GM19238 (cell line): ENCODE measurements around the gene FIZ1.
"Not testable (repeated sequence)": the region's sequence is repeated elsewhere in the genome, so short reads cannot be mapped to it uniquely, and the experiment has no call there.

ENCODE experiments used
- DNase-seq: peaks from one replicate; pipeline ENCODE4 v3.0.0; 2011; ENCODE audit warnings: low spot score; ENCODE audit not compliant: insufficient read length

Gene FIZ1

DNA sequence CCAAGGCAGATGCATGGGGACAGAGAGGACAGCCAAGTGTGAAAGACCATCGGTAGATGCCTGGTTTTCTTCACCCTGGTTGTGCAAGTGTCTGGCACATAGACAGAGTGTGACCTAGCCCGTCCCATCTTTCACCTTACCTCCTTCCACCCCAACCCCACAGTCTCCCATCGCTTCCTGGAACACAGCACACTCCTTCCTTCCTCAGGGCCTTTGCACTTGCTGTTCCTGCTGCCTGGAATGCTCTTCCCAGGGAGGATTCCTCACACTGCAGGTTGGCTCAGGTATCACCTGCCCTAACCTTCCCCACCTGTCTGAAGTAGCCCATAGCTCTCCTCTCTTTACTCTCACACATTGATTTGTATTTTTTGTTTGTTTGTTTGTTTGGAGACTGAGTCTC, 3.0 kb downstream of the FIZ1 start:
- DNase-seq = no peak

DNA sequence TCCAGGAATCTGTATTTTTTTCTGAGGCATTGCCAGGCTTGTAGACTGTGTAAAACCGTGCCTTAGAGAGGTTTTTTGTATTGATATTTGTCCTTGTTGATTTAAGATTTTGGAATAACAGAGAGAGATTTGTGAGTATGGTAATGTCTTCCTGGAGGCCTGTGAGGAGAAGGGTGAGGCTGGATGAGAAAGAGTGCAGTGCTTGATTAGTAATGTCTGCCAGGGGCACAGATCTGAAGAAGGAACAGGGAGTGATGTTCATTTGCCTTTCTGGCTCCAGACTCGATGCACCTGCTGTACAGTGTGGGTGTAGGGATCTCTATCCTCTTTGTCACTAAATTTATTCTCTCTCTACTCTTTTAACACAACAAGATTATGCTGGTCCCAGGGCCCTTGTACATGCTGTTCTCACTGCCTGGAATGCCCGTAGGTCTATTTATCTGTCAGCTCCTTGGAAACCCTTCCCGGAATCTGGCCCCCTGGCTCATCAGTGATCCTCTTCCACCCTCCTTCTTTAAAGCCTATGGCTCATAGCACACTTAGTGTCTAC, 4.2 kb downstream of the FIZ1 start:
- DNase-seq = no peak

DNA sequence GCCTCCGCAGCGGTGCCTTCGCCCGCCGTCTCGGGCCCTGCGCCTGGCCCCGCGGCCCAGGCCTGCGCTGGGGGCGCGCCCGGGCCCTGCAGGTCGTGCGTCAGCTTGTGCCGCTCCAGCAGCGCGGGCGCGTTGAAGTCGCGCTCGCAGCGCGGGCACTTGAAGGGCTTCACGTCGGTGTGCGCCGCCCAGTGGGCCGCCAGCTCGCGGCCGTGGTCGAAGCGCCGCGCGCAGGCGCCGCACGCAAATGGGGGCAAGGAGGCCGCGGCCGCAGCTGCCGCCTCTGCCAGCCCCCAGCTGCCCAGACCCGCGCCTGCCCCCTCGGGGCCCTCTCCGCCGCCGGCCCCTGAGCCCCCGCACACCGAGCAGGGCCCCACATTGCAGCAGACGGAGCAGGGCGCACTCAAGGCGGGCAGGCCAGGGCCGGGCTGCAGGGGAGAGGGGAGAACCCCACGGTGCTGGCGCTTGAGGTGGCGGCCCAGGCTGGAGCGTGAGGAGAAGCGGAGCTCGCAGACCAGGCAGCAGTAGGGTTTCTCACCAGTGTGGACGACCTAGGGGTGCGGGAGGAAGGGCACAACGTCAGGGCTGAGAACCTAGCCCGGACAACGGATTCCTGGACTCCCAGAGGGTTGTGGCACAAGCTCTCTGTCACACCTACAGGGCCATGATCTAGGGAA, 6.1 kb downstream of the FIZ1 start:
- no peak for DNase-seq

DNA sequence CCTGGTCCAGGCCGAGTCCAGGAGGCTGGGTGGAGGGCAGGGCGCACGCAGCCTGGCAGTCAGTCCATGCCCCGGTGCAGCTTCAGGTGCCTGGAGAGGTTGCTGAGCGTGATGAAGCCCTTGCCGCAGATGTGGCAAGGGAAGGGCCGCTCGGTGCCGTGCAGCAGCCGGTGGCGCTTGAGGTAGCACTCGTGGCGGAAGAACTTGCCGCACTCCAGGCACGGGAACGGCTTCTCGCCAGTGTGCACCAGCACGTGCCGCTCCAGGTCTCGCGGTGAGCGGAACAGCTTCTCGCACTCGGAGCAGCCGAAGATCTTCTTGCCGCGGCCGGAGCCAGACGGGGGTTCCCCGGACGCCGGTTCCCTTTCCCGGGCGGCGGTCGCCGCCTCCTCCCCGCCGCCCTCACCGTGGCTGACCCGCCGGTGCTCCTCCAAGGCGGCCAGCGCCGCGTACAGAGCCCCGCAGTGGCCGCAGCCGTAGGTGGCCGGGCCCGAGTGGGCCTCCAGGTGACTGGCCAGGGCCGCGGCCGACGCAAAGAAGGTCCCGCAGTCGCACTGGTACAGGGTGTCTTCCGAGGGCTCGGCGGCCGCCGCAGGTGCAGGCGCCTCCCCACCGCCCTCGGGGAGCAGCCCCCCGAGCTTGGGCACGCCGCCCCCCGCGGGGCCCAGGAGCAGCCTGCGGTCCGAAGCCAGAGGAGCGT, 6.8 kb downstream of the FIZ1 start:
- DNase-seq = no peak

DNA sequence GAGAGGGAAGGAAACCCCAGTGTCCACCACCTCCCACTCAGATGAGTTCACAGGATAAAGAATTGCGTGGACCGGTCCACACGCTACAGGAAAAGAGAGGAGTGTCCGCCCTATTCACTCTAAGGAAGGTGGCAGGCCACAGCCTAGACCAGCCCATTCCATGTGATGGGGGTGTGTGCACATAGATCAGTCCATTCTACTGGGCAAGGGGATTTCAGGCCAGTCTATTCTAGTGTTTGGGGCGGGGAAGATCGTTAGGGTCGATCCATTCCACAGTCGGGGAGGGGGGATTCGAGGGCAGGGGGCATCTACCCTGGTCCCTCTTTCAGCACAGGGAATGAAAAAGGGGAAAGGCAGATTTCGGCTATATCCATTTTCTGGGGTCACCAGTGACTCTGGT, 7.8 kb downstream of the FIZ1 start:
- DNase-seq = no peak

DNA sequence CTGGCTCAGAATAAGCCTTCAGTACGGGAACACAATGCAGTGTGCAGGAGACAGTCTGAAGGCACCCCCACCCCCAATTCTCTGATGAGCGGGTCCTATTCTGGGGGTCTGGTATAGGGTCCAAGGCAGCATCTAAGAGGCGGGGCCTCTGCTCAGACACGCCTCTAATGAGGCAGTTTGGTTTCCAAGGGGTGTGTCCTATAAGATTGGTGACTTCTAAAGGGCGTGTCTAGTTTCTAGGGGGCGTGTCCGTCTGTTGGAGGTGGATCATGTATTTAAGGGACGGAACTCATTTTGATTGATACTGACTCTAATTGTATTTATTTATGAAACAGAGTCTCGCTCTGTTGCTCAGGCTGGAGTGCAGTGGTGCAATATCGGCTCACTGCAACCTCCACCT, 8.7 kb downstream of the FIZ1 start:
- no peak for DNase-seq

DNA sequence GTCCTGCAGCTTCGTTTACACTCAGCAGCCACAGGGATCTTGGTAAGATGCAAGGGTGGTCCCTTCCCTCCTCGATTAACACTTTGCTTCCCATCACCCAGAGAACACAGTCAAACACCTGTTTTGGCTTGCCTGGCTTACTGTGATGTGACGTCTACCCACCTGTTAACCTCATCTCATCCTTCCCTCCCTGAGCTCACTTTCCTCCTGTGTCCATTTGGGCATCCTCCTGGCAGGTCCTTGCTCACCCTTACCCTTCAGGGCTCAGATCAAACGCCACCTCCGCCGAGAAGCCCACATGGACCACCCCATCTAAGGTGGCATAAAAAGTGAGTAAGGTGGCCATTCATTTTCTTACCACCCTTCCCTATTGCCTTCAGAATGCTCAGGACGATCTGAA, 9.2 kb downstream of the FIZ1 start:
- no peak for DNase-seq

DNA sequence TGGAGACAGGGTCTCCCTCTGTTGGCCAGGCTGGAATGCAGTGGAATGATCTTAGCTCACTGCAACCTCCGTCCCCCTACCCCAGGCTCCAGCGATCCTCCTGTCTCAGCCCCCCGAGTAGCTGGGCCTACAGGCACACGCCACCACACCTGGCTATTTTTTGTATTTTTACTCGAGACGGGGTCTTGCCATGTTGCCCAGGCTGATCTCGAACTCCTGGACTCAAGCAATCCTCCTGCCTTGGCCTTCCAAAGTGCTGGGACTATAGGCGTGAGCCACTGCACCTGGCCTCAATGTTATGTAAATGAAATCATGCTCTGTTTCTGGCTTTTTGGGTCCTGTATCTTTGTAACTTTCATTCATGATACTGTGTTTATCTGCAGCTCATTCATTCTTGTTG, 10.6 kb downstream of the FIZ1 start:
- no peak for DNase-seq

DNA sequence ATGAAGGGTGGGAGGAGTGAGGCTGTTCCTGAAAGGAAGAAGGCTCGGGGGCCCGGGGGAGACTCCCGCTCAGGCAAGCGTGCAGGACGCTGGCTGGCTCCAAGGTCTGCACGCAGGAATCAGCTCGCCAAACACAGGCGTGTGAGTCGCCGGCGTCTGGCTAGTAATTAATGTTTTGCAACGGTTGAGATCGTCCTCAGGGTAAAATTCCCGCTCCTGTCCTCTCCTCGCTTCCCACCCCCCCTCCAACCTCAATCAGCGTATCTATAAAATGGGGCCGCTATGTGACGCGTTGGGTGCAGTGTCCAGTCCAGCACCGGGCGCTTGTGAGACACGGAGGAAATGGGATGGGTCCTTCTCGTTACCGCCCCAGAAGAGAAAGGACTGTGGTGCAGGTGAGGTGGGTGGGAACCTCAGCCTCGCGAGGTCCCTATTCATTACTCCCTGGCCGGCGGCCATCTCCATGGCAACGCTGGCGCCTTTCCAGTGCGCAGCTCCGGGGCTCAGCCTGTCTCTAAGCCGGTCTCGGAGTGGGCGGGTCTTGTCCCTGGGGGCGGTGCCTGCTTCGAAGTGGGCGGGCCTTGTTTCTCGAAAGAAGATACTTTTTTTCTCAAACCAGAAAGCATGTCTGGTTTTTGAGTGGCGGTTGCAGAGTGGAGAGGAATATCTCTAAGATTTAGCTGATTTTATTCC, 12.2 kb downstream of the FIZ1 start:
- peak; percentile 96 for DNase-seq

DNA sequence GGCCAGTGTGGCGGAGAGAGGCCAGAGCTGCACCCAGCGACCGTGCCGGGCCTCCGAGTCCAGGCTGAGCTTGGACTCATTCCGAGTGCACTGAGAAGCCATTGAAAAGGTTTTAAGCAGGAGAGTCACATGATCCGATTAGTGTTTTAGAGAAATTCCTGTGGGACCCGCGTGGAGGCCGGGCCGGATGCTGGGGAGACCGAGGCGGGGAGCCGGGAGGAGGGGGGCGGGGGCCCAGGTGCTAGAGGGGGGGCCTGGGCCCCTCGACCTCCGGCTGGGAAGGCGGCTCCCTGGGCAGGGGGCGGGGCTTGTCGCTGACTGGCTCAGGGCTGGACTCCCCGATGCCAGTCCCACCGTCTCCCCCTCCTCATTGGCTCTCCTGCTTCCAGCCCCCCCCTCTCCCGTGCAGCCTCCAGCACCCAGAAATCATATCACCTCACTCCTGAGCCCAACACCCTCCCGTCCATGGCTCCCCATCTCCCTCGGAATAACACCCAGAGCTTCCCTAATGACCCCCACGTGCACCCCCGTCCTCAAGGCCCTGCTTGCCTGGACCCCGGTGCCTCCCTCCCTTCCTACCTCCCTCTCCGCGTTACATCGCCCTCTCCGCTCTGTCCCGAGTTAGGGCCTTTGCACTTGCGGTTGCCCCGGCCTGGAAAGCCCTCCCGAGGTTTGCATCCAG, 13.5 kb downstream of the FIZ1 start:
- DNase-seq = no peak

DNA sequence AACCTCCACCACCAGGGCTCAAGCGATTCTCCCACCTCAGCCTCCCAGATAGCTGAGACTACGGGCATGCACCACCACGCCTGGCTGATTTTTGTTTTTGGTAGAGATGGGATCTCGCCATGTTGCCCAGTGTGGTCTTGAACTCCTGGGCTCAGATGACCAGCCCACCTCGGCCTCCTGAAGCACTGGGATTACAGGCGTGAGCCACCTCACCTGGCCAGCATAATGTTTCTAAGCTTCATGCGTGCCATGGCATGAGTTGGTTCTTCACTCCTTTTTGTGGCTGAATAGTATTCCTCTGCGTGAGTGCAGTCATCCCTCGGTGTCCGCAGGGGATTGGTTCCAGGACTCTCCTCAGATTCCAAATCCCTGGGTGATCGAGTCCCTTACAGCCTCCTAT, 14.4 kb downstream of the FIZ1 start:
- DNase-seq = no peak

DNA sequence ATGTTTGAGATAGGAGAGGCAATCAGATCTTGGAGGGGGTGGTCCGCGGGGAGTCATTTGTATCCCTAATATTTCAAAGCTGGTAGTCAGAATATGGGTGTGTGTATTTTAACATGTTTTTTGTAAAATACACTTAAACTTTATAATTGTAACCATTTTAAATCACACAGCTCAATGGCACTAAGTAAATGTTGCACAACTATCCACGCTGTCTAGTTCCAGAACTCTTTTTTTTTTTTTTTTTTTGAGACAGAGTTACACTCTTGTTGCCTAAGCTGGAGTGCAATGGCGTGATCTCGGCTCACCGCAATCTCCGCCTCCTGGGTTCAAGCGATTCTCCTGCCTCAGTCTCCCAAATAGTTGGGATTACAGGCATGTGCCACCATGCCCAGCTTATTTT, 15.4 kb downstream of the FIZ1 start:
- not testable (repeated sequence) for DNase-seq

DNA sequence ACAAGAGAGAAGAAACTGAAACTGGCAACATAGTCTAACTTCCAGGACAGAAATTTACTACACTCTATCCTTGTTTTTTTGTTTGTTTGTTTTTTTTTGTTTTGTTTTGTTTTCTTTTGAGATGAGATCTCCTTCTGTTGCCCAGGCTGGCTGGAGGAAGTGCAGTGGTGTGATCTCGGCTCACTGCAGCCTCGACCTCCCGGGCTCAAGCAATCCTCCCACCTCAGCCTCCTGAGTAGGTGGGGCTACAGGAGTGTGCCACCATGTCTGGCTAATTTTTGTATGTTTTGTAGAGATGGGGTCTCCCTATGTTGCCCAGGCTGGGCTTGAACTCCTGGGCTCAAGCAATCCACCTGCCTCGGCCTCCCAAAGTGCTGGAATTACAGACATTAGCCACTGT, 17.0 kb downstream of the FIZ1 start:
- not testable (repeated sequence) for DNase-seq

DNA sequence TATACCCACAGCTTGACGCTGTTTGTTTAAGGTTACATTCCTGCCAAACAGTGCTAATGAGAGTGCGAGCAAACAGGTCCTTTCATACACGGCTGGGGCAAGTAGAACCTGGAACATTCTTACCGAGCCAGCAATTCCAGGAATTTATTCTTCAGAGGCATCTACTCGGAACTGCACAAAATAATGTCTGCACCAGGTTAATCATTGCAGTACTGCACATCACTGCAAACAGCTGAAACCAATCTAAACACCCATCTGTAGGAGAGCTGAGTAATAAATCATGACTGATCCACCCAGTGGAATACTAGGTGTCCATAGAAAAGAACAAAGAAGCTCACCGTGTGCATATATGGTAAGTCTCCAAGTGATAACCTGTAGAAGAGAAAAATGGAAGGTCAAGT, 17.5 kb downstream of the FIZ1 start:
- no peak for DNase-seq

DNA sequence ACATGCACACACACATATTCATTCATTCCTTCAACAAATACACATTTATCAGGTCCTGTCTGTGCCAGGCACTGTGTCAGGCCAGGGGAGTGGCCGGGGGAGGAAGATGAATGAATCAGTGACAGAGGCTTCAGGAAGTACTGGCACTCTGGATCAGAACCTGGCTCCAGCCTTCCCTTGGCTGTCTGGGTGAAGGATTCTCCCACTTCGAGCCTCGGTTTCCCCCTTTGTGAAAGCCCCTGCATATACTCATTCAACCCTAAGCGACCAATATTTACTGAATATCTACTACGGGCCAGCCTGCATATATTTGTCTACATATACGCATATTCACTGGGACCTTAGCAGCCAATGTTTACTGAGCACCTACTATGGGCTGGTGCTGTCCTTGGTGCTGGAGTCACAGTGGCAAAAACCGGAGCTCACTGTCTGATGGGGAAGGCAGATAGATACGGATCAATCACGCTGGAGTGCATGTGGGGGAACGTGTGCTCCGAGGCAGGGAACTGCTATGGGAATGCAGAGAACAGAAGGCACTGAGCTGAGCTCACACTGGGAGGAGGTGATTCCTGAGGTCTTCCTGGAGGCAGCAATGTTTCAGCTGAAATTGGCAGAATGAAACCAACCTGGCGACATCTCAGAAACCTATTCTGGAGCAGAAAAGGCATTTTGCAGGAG, 18.0 kb downstream of the FIZ1 start:
- DNase-seq = no peak

DNA sequence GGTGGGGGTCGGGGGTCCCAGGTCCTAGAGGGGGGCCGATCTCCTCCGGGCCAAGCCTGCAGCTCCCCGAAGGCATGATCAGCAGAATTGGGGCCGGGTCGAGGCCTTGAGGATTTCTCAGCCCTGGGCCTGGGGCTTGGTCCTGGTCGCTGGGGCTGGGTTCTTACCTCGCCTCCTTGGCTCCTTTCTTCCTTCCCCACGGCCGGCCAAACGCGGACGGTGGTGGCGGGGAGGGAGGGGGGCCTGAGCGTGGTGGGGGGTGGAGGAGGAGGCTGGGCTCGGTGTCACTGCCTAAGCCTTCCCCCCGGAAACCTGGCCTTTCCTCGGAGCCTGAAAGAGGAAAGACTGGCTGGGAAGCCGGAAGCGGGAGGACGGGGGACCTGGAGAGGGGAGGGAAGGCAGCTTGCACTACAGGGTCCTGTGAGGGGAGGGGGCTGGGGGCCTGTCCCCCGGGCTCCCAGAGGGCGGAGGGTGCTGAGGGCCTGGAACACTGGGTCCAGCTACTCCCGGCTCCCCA, 18.6 kb downstream of the FIZ1 start, which contains the start of gene ZNF579:
Gene ZNF579 (minus strand): TSS at position 221 of the 517 bp plus-strand sequence. CDS start 1,209 bp downstream, outside the sequence.
- peak; percentile 85 for DNase-seq

DNA sequence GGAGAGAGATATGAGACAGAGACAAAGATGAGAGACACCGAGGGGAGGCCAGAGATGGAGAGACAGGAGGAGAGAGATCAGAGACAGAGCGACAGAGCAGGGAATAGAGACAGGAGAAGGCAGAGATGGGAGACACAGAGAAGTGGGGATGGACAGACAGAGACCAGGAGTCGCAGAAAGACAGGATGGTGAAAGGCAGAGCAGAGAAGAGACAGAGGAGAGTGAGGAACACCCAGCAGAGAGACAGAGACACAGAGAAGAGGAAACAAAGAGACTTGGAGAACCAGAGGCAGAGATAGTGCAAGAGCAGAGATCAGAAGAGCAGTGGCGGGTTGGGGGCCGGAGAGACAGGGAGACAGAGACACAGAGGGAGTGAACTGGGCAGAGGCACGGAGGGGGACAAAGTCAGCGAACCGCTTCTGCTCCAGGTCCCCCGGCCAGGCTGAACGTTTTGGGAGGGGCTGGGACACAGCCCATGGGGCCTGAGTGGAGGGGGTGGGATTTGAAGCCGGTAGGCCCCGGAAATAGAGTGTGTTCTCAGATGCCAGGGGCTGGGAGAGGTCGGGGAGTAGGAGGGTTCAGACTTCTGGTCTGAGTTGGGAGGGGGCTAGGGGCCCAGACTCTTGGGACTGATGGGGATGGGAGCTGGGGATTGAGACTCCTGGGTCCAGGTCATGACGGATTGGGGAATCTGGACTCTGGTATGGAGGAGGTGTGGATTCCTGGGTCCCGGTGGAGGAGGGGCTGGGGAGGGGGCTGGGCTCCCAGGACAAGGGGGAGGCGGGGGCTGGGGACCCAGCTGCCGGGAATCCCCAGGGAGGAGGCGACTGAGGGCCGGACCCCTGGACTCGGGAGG, 19.3 kb downstream of the FIZ1 start:
- DNase-seq = no peak

DNA sequence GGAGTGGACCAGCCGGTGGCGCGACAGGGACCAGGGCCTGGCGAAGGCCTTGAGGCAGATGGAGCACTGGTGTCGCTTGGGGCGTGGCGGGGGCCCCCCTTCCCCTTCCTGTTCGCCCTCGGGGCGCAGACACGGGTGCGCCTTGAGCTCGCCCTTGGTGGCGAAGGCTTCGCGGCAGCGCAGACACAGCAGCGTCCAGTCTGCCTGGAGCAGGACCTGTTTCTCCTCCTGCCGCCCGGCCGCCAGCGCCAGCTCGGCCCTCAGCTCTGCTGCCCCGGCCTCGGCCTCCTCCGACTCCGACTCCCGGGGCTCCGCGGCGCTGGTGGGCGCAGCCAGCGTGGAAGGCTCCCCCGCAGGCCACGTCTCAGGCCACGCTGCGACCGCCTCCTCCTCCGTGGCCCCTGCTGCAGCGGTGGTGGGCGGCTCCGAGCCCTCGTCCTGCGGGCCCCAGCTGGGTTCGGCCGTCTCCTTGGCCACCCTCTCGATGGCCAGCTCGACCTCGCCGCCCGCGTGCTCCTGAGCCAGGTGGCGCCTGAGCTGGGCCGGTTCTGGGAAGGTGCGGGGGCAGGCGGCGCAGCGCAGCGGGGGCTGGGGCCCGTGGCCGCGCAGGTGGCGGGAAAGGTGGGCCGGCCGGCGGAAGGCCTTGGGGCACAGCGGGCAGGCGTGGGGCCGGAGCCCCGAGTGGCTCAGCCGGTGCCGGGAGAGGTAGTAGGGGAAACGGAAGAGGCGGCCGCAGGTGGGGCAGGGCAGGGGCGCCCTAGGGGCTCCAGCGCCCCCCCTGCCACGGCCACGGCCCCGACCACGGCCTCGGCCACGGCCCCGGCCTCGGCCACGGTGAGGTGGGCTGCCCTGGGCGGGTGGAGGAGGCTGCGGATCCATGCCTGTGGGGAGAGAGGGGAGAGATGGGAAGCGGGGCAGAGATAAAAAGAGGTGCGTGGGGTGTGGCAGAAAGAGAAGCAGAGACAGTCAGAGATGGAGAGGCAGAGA, 20.3 kb downstream of the FIZ1 start:
- no peak for DNase-seq
